ENCODE measurements around the gene S1PR1.

DNA sequence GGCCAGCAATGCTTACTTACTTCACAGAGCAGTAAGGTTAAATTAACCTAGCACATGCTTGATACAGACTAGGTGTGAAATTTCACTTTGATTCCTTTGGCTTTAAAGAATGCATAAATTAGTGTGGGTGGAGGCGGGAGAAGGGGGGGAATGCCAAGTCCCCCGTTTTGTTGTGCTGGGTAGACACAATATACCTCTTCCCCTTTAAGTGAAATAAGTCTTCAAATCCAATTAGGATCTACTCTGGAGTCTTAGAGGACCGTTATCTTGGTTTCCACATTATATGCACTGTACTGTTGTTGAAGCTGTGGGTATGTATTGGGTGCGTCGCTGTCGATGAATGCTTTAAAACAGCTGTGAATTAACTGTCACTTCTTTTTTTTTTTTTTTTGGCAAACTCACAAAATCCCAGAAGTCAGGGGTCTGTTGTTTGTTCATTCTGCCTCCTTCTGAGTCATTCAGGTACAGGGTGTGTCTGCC is 1.6 kb upstream of the S1PR1 start:
- TF ChIP-seq EZH2 (IDR thresholded peaks at IDR 0.05; ENCODE audit: low read length): no peak
- TF ChIP-seq, protein P1, sequence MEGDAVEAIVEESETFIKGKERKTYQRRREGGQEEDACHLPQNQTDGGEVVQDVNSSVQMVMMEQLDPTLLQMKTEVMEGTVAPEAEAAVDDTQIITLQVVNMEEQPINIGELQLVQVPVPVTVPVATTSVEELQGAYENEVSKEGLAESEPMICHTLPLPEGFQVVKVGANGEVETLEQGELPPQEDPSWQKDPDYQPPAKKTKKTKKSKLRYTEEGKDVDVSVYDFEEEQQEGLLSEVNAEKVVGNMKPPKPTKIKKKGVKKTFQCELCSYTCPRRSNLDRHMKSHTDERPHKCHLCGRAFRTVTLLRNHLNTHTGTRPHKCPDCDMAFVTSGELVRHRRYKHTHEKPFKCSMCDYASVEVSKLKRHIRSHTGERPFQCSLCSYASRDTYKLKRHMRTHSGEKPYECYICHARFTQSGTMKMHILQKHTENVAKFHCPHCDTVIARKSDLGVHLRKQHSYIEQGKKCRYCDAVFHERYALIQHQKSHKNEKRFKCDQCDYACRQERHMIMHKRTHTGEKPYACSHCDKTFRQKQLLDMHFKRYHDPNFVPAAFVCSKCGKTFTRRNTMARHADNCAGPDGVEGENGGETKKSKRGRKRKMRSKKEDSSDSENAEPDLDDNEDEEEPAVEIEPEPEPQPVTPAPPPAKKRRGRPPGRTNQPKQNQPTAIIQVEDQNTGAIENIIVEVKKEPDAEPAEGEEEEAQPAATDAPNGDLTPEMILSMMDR (optimal IDR thresholded peaks at IDR 0.05 in 1 of 3, IDR thresholded peaks at IDR 0.05 in 1 of 3, conservative IDR thresholded peaks at IDR 0.05 in 1 of 3; ENCODE audit: extremely low read depth in 1 of 3, insufficient read depth in 2 of 3, low read length in 3 of 3): no peak
